GM23338 (cell line): ENCODE data around the gene DHX30. TPM values are rescaled to one million over a fixed set of nuclear protein-coding genes. Genes with fewer than 3 reads are reported as not detected.

Source experiments
- ATAC-seq: fragments of 200-7000 bp; cut with Tn5 transposase; 3 replicates; pipeline ENCODE4 v1.9.1; 2020
- DNase-seq: peaks from one replicate; pipeline ENCODE4 v3.0.0-alpha.2; 2015; ENCODE audit warnings: low spot score
- H2AFZ ChIP-seq: fragments of 200-600 bp; sonication (generic); 2 replicates; pipeline ENCODE4 v1.8.0; 2016; ENCODE audit warnings: antibody characterized with exemption, mild to moderate bottlenecking, moderate library complexity
- H3F3A ChIP-seq: fragments of 200-600 bp; sonication (generic); replicated peaks from 2 replicates; pipeline ENCODE4 v1.8.0; 2017; ENCODE audit warnings: antibody characterized with exemption, mixed run types, low read depth
- H3K27ac ChIP-seq: fragments of 200-600 bp; sonication (generic); 2 replicates; pipeline ENCODE4 v1.6.1; 2016; ENCODE audit warnings: low read depth
- H3K27me3 ChIP-seq: fragments of 200-600 bp; sonication (generic); 2 replicates; pipeline ENCODE4 v1.8.0; 2016; ENCODE audit warnings: mild to moderate bottlenecking, mixed run types, moderate library complexity; ENCODE audit not compliant: insufficient read depth
- H3K36me3 ChIP-seq: fragments of 200-600 bp; sonication (generic); 2 replicates; pipeline ENCODE4 v1.8.0; 2016; ENCODE audit warnings: mild to moderate bottlenecking; ENCODE audit not compliant: insufficient read depth
- H3K4me1 ChIP-seq: fragments of 200-600 bp; sonication (generic); 2 replicates; pipeline ENCODE4 v1.8.0; 2016; ENCODE audit warnings: mild to moderate bottlenecking, moderate library complexity; ENCODE audit not compliant: insufficient read depth
- H3K4me2 ChIP-seq: fragments of 200-600 bp; sonication (generic); 2 replicates; pipeline ENCODE4 v1.7.1; 2017; ENCODE audit warnings: mixed run types
- H3K4me3 ChIP-seq: fragments of 200-600 bp; sonication (generic); 2 replicates; pipeline ENCODE4 v1.6.1; 2016; ENCODE audit warnings: mixed run types
- H3K79me2 ChIP-seq: fragments of 200-600 bp; sonication (generic); replicated peaks from 2 replicates; pipeline ENCODE4 v1.8.0; 2017; ENCODE audit warnings: mild to moderate bottlenecking; ENCODE audit not compliant: insufficient read depth
- H3K9me2 ChIP-seq: fragments of 200-600 bp; sonication (generic); 2 replicates; pipeline ENCODE4 v1.8.0; 2017; ENCODE audit not compliant: insufficient read depth
- H4K20me1 ChIP-seq: fragments of 200-600 bp; sonication (generic); replicated peaks from 2 replicates; pipeline ENCODE4 v1.8.0; 2017; ENCODE audit warnings: mild to moderate bottlenecking; ENCODE audit not compliant: insufficient read depth
- H3K27ac Mint-ChIP-seq: 2 replicates; pipeline ENCODE4 v1.8.0; 2020; ENCODE audit warnings: inconsistent platforms, mild to moderate bottlenecking, moderate library complexity, mixed read lengths
- H3K27me3 Mint-ChIP-seq: 3 replicates; pipeline ENCODE4 v1.8.0; 2022; ENCODE audit warnings: low read depth, mild to moderate bottlenecking, moderate library complexity, mixed read lengths, inconsistent platforms; ENCODE audit not compliant: insufficient read depth, poor library complexity
- H3K36me3 Mint-ChIP-seq: 3 replicates; pipeline ENCODE4 v1.8.0; 2021; ENCODE audit warnings: low read depth, mild to moderate bottlenecking, inconsistent platforms, moderate library complexity, mixed read lengths
- H3K4me1 Mint-ChIP-seq: 3 replicates; pipeline ENCODE4 v1.8.0; 2020; ENCODE audit warnings: mild to moderate bottlenecking, inconsistent platforms, mixed read lengths
- H3K4me3 Mint-ChIP-seq: 3 replicates; pipeline ENCODE4 v1.8.0; 2021; ENCODE audit warnings: moderate library complexity, mild to moderate bottlenecking, inconsistent platforms, mixed read lengths
- H3K9me3 Mint-ChIP-seq: 3 replicates; pipeline ENCODE4 v1.8.0; 2020; ENCODE audit warnings: moderate library complexity, mild to moderate bottlenecking, inconsistent platforms, mixed read lengths
- CREB1 ChIP-seq: fragments of 250-450 bp; sonication (Bioruptor Pico); IDR thresholded peaks from 2 replicates; pipeline ENCODE4 v1.5.0; 2020; ENCODE audit warnings: low read depth, mild to moderate bottlenecking, moderate library complexity
- EZH2phosphoT487 ChIP-seq: fragments of 200-600 bp; sonication (generic); IDR thresholded peaks from one replicate; pipeline ENCODE4 v1.8.1; 2018; ENCODE audit warnings: antibody characterized with exemption; ENCODE audit not compliant: unreplicated experiment
- NANOG ChIP-seq: IDR thresholded peaks from 2 replicates; pipeline ENCODE4 v1.6.1; 2016; ENCODE audit warnings: antibody characterized with exemption, borderline replicate concordance
- REST ChIP-seq: IDR thresholded peaks from one replicate; pipeline ENCODE4 v1.6.1; 2018; ENCODE audit warnings: antibody characterized with exemption; ENCODE audit not compliant: unreplicated experiment
- STAT1 ChIP-seq: IDR thresholded peaks from one replicate; pipeline ENCODE4 v1.6.1; 2016; ENCODE audit warnings: antibody characterized with exemption; ENCODE audit not compliant: unreplicated experiment
- ZNF331 ChIP-seq: fragments of 250-450 bp; sonication (Bioruptor Pico); IDR thresholded peaks from 2 replicates; pipeline ENCODE4 v1.5.0; 2020; ENCODE audit warnings: low read depth, mild to moderate bottlenecking, moderate library complexity
- ZNF462 ChIP-seq: fragments of 250-450 bp; sonication (Bioruptor Pico); IDR thresholded peaks from 2 replicates; pipeline ENCODE4 v1.5.0; 2020; ENCODE audit warnings: mild to moderate bottlenecking, moderate library complexity
- polyA plus RNA-seq: library from polyadenylated mRNA; unstranded; fragments of >200 nt; fragmentation: Nextera tagmentation; extraction: Ambion mirVana; gene quantifications from 2 replicates; pipeline ENCODE4 v1.2.1, GENCODE V29; 2016
- total RNA-seq: library from RNA; depleted of rRNA; stranded (reverse); fragments of >200 nt; shearing (Covaris generic); gene quantifications from 2 replicates; pipeline ENCODE4 v1.2.3, GENCODE V29; 2014
- TF ChIP-seq, protein P1 (sequence below), 2 experiments: fragments of 200-600 bp in 1 of 2; sonication (generic) in 1 of 2; conservative IDR thresholded peaks; 2 replicates each; pipeline versions ENCODE4 v1.5.1 to v1.6.1; 2016 to 2017; ENCODE audit warnings: antibody characterized with exemption in 2 of 2, low read depth in 2 of 2, mild to moderate bottlenecking in 2 of 2, moderate library complexity in 1 of 2
- TF ChIP-seq, protein P2 (sequence below): IDR thresholded peaks from 2 replicates; pipeline ENCODE4 v1.6.1; 2016; ENCODE audit warnings: antibody characterized with exemption

The DHX30 gene
- total and polyA plus RNA-seq, 2 experiments from 2014 or later: 47.5 to 125 TPM

DNA sequence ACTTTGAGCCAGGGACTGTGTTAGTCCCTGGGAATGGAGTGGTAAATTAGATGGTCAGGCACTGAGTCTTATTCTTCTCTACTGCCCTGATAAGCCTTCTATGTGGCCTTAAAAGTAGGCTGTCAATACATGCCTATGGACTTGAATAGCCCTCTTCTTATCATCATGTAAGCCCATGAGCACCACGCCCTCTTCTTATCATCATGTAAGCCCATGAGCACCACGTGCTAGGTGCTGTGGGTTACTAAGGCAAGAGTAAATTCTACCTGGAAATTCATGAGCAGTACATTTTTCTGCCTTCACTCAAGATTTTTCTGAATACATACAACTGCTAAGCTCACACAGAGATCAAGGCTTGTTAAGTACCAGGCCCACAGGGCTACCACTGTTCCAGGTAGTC, 68.5 kb downstream of the DHX30 start:
- no peak overlapping the region for H3K4me3 Mint-ChIP-seq
- Histone ChIP-seq H3K36me3 (peaks cover 25% of the 10 kb centered on the region), H3F3A (0 out of 2 replicates have a peak, but pooled peaks cover 7% of the 10 kb centered on the region), H3K79me2 (no peaks in the 10 kb centered on the region), H3K4me2 (no peak overlapping the region), H3K27me3 (no peaks in the 10 kb centered on the region), H3K27ac (no peak overlapping the region), H3K9me2 (no peaks in the 10 kb centered on the region), H2AFZ (no peak overlapping the region), H4K20me1 (peaks cover 3% of the 10 kb centered on the region; the same call in 1 of the 2 replicates), H3K4me3 (no peak overlapping the region), H3K4me1 (no peaks in the 10 kb centered on the region)
- peaks cover 56% of the 10 kb centered on the region for H3K36me3 Mint-ChIP-seq
- no peak for ATAC-seq
- peaks cover 3% of the 10 kb centered on the region for H3K27me3 Mint-ChIP-seq
- no peaks in the 10 kb centered on the region for H3K9me3 Mint-ChIP-seq
- DNase-seq: no peak
- H3K27ac Mint-ChIP-seq: no peak overlapping the region
- TF ChIP-seq EZH2phosphoT487 (no peak), ZNF331 (CRISPR knock-in tag) (no peak)
- peaks cover 9% of the 10 kb centered on the region for H3K4me1 Mint-ChIP-seq

DNA sequence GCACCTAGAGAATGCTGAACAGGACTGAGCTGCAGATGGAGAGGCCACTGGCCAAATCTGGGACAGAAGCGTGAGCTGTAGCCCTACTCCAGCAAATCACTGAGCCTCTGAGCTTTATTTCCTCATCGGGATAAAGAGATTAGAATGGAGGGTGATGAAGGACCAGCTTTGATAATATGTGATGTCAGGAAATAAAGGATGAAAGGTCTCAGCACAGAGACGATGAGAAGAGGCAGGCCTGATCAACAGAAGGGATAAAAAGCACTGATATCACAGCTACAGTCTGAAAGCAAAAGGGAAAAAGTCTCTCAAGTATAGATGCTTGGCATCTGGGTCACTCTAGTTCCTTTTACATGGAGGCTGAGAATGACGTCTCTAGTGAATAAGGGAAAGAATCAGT, 70.0 kb downstream of the DHX30 start:
- Histone ChIP-seq H3K4me1 (no peaks in the 10 kb centered on the region), H3K79me2 (no peaks in the 10 kb centered on the region), H3K4me3 (no peak overlapping the region), H3K4me2 (no peak overlapping the region), H3F3A (0 out of 2 replicates have a peak, but pooled peaks cover 7% of the 10 kb centered on the region), H3K27me3 (no peaks in the 10 kb centered on the region), H4K20me1 (peaks cover 3% of the 10 kb centered on the region; the same call in 1 of the 2 replicates), H3K27ac (no peak overlapping the region), H2AFZ (no peak overlapping the region), H3K9me2 (no peaks in the 10 kb centered on the region), H3K36me3 (peaks cover 28% of the 10 kb centered on the region)
- DNase-seq (no peak), ATAC-seq (no peak)
- peaks cover 53% of the 10 kb centered on the region for H3K36me3 Mint-ChIP-seq
- no peaks in the 10 kb centered on the region for H3K9me3 Mint-ChIP-seq
- no peak overlapping the region for H3K4me3 Mint-ChIP-seq
- H3K4me1 Mint-ChIP-seq: peaks cover 9% of the 10 kb centered on the region
- peaks cover 3% of the 10 kb centered on the region for H3K27me3 Mint-ChIP-seq
- no peak overlapping the region for H3K27ac Mint-ChIP-seq
- TF ChIP-seq, protein P1, sequence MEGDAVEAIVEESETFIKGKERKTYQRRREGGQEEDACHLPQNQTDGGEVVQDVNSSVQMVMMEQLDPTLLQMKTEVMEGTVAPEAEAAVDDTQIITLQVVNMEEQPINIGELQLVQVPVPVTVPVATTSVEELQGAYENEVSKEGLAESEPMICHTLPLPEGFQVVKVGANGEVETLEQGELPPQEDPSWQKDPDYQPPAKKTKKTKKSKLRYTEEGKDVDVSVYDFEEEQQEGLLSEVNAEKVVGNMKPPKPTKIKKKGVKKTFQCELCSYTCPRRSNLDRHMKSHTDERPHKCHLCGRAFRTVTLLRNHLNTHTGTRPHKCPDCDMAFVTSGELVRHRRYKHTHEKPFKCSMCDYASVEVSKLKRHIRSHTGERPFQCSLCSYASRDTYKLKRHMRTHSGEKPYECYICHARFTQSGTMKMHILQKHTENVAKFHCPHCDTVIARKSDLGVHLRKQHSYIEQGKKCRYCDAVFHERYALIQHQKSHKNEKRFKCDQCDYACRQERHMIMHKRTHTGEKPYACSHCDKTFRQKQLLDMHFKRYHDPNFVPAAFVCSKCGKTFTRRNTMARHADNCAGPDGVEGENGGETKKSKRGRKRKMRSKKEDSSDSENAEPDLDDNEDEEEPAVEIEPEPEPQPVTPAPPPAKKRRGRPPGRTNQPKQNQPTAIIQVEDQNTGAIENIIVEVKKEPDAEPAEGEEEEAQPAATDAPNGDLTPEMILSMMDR (conservative IDR thresholded peaks at IDR 0.05; ENCODE audit: low read depth in 2 of 2): no peak
- no peak for TF ChIP-seq NANOG
- TF ChIP-seq ZNF462: no peak
- TF ChIP-seq REST: no peak
- no peak for TF ChIP-seq STAT1
- TF ChIP-seq, protein P2, sequence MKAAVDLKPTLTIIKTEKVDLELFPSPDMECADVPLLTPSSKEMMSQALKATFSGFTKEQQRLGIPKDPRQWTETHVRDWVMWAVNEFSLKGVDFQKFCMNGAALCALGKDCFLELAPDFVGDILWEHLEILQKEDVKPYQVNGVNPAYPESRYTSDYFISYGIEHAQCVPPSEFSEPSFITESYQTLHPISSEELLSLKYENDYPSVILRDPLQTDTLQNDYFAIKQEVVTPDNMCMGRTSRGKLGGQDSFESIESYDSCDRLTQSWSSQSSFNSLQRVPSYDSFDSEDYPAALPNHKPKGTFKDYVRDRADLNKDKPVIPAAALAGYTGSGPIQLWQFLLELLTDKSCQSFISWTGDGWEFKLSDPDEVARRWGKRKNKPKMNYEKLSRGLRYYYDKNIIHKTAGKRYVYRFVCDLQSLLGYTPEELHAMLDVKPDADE: no peak
- TF ChIP-seq CREB1 (CRISPR knock-in tag): no peak
- no peak for TF ChIP-seq EZH2phosphoT487
